CD4-positive, alpha-beta memory T cell (primary cell): ENCODE results near the gene FLT3LG. TPM values are rescaled to one million over a fixed set of nuclear protein-coding genes. Genes with fewer than 3 reads are reported as not detected.

ENCODE experiments used
- CTCF ChIA-PET: fragments of 350-600 bp; sonication (Branson Sonifier 250); formaldehyde crosslinking; loops from one replicate; lab custom pipeline; 2021; ENCODE audit warnings: inconsistent platforms; ENCODE audit not compliant: partially characterized antibody; lab: Charles Lee
- POLR2A ChIA-PET: fragments of 350-600 bp; sonication (Branson Sonifier 250); formaldehyde crosslinking; loops from one replicate; lab custom pipeline; 2021; ENCODE audit not compliant: partially characterized antibody; lab: Charles Lee
- DNase-seq, 5 donors: peaks; one replicate each; pipeline versions ENCODE4 v3.0.0 to v3.0.0-alpha.2; 2020 to 2022; ENCODE audit warnings: mixed read lengths in 1 of 5
- H3K27ac ChIP-seq: one replicate; pipeline ENCODE4 v1.7.0; 2013; ENCODE audit warnings: low read depth, low read length
- H3K27me3 ChIP-seq: 2 replicates; pipeline ENCODE4 v1.7.0; 2013; ENCODE audit warnings: mild to moderate bottlenecking, low read length, moderate library complexity; ENCODE audit not compliant: insufficient read depth
- H3K36me3 ChIP-seq: 2 replicates; pipeline ENCODE4 v1.7.0; 2013; ENCODE audit warnings: mild to moderate bottlenecking, low read length, moderate library complexity; ENCODE audit not compliant: insufficient read depth
- H3K4me1 ChIP-seq: 2 replicates; pipeline ENCODE4 v1.7.0; 2013; ENCODE audit warnings: mild to moderate bottlenecking, low read length, moderate library complexity; ENCODE audit not compliant: insufficient read depth
- H3K4me3 ChIP-seq, 2 donors: one replicate each; pipeline ENCODE4 v1.7.0; 2013; ENCODE audit warnings: low read length in 2 of 2, mild to moderate bottlenecking in 1 of 2
- H3K9me3 ChIP-seq, 2 donors: one replicate each; pipeline ENCODE4 v1.7.0; 2013; ENCODE audit warnings: low read length in 2 of 2, control low read depth in 1 of 2; ENCODE audit not compliant: control insufficient read depth in 1 of 2
- H3K27ac Mint-ChIP-seq, 7 donors: one replicate each; pipeline ENCODE4 v1.8.0; 2020 to 2021; ENCODE audit warnings: mixed read lengths in 7 of 7, mild to moderate bottlenecking in 6 of 7, inconsistent platforms in 3 of 7, moderate library complexity in 3 of 7
- H3K27me3 Mint-ChIP-seq, 2 donors: one replicate each; pipeline ENCODE4 v1.8.0; 2020 to 2021; ENCODE audit warnings: mixed read lengths in 2 of 2
- H3K36me3 Mint-ChIP-seq, 2 donors: one replicate each; pipeline ENCODE4 v1.8.0; 2020 to 2021; ENCODE audit warnings: mixed read lengths in 2 of 2, inconsistent platforms in 1 of 2, mild to moderate bottlenecking in 1 of 2
- H3K4me1 Mint-ChIP-seq, 4 donors: one replicate each; pipeline ENCODE4 v1.8.0; 2020 to 2021; ENCODE audit warnings: mixed read lengths in 4 of 4, mild to moderate bottlenecking in 1 of 4
- H3K4me3 Mint-ChIP-seq, 8 donors: one replicate each; pipeline ENCODE4 v1.8.0; 2020 to 2021; ENCODE audit warnings: mixed read lengths in 8 of 8, mild to moderate bottlenecking in 7 of 8, moderate library complexity in 6 of 8, inconsistent platforms in 3 of 8
- H3K9me3 Mint-ChIP-seq, 8 donors: one replicate each; pipeline ENCODE4 v1.8.0; 2020 to 2021; ENCODE audit warnings: mixed read lengths in 8 of 8, mild to moderate bottlenecking in 5 of 8, inconsistent platforms in 3 of 8, moderate library complexity in 1 of 8
- intact Hi-C: fragments of 100-400 bp; cut with micrococcal nuclease; formaldehyde crosslinking; loops from one replicate; pipeline ENCODE4 v1.15.1; 2023
- polyA plus RNA-seq, 2 donors: library from polyadenylated mRNA; unstranded; fragments of 300-500 nt; fragmentation: Illumina TruSeq; gene quantifications; one replicate each; pipeline ENCODE4 v1.2.3, GENCODE V29; 2021
- total RNA-seq, 2 experiments: library from RNA; stranded (reverse); gene quantifications; one replicate each; pipeline ENCODE4 v1.2.3, GENCODE V29; 2021

The FLT3LG gene
- total and polyA plus RNA-seq, 4 experiments from 2014 or later: 114 to 252 (median 130) TPM

GRCh38 chr19:49448432-49448786 is 25.6 kb upstream of the FLT3LG start:
- peaks cover 23 to 61% (median 41%) of the 10 kb centered on the region in 4 donors for H3K4me1 Mint-ChIP-seq
- peaks cover 0 to 5% of the 10 kb centered on the region in 2 donors for H3K27me3 Mint-ChIP-seq
- peak overlapping the region in 4 of 7 donors; percentile 42 to 81 (median 68) for H3K27ac Mint-ChIP-seq

GRCh38 chr19:49450405-49450804 is 23.6 kb upstream of the FLT3LG start:
- Mint-ChIP-seq H3K4me3 (peak overlapping the region; percentile 91 to 100 (median 99)), H3K9me3 (peaks cover 0 to 2% (median 0%) of the 10 kb centered on the region in 8 donors), H3K36me3 (peaks cover 25 to 48% of the 10 kb centered on the region in 2 donors), H3K27me3 (no peaks in the 10 kb centered on the region), H3K4me1 (peaks cover 25 to 63% (median 37%) of the 10 kb centered on the region in 4 donors), H3K27ac (peak overlapping the region; percentile 66 to 100 (median 86))
- ChIA-PET CTCF (interaction anchor here (3.9 to 15.5 kb wide), 2 partner anchors 21 to 59 kb away, joined by 19 to 227 read pairs; partner anchors contain the start of gene FLT3LG), POLR2A (interaction anchor here (1.7 to 5.7 kb wide), 4 partner anchors 21 to 63 kb away, joined by 6 to 222 read pairs (median 20); partner anchors contain the start of genes FLT3LG and KASH5)
- peaks cover 37% of the 10 kb centered on the region for H3K4me1 ChIP-seq
- no peak for DNase-seq
- peaks cover 27% of the 10 kb centered on the region for H3K36me3 ChIP-seq
- intact Hi-C loops: loop anchor here (5.0 kb wide), 1 partner anchor 333 kb away; the partner anchor contains the start of genes C19orf73 and PPFIA3
- peak overlapping the region; percentile 14 to 90 for H3K4me3 ChIP-seq
- H3K9me3 ChIP-seq: no peaks in the 10 kb centered on the region
- H3K27me3 ChIP-seq: no peaks in the 10 kb centered on the region
- H3K27ac ChIP-seq: peak overlapping the region; percentile 91

More at GRCh38 chr19:49448432-49448786, 25.6 kb upstream of the FLT3LG start:
- Histone ChIP-seq H3K36me3 (peaks cover 27% of the 10 kb centered on the region), H3K27me3 (no peaks in the 10 kb centered on the region), H3K27ac (no peak overlapping the region), H3K4me1 (peaks cover 33% of the 10 kb centered on the region), H3K4me3 (no peak overlapping the region), H3K9me3 (no peaks in the 10 kb centered on the region)
- intact Hi-C loops: no loop called here
- no peak for DNase-seq
- CTCF ChIA-PET: interaction anchor here (3.9 to 15.5 kb wide), 2 partner anchors 23 to 57 kb away, joined by 19 to 227 read pairs; partner anchors contain the start of gene FLT3LG
- peaks cover 25 to 50% of the 10 kb centered on the region in 2 donors for H3K36me3 Mint-ChIP-seq
- POLR2A ChIA-PET: interaction anchor here (0.9 to 4.8 kb wide), 6 partner anchors 9 to 121 kb away, joined by 3 to 26 read pairs (median 8); partner anchors contain the start of genes FLT3LG and RPL13A
- H3K9me3 Mint-ChIP-seq: peaks cover 0 to 7% (median 0%) of the 10 kb centered on the region in 8 donors
- H3K4me3 Mint-ChIP-seq: peak overlapping the region in 3 of 8 donors; percentile 32 to 48 (median 35)

DNA sequence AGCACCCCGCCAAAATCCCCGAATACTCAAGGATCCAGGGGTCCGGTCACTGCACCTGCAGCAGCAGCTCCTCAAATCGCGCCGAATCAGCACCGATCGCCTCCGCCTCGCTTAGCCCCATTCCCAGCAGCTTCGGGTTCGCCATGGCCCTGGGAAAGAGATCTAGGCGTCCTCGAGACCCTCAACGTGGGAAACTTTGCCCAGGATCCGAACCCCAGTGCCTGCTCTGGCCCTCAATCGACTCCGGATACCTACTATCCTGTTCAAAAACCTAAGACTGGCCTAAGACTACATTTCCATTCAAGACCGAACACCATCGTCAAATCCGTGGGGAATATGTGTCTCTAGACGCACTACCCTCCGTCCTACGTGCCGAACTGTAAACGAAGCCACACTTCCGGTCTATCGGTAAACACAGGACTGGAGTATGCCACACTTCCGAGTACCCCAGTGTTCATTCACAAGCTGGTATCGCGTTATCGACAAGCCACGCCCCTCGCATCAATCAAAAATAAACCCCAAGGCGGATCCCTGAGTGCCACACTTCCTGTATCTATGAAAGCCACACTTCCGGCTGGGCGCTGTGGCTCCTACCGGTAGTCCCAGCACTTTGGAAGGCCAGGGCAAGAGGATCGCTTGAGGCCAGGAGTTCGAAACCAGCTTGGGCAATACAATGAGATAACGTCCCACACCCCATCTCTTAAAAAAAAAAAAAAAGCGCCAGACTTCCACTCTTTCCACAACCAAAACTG is 22.4 kb upstream of the FLT3LG start, which contains the start of gene PIH1D1:
PIH1D1 (minus strand) TSS at position 385 of the 752 bp plus-strand sequence; CDS start at position 145, 240 bp downstream.
- CTCF ChIA-PET: interaction anchor here (0.5 to 15.5 kb wide), 7 partner anchors 11 to 282 kb away, joined by 3 to 227 read pairs (median 4); partner anchors contain the start of gene FLT3LG
- Mint-ChIP-seq H3K4me1 (peaks cover 25 to 70% (median 41%) of the 10 kb centered on the region in 4 donors), H3K4me3 (peak within 1 kb of the TSS; percentile 91 to 100 (median 99)), H3K27ac (peak within 1 kb of the TSS; percentile 96 to 100 (median 100)), H3K36me3 (peaks cover 30 to 42% of the 10 kb centered on the region in 2 donors), H3K27me3 (no peaks in the 10 kb centered on the region), H3K9me3 (peaks cover 0 to 2% (median 0%) of the 10 kb centered on the region in 8 donors)
- POLR2A ChIA-PET: interaction anchor here (0.6 to 5.7 kb wide), 25 partner anchors 9 to 426 kb away, joined by 3 to 222 read pairs (median 6); partner anchors contain the start of genes BCL2L12, CD37, FLT3LG and IRF3
- H3K27me3 ChIP-seq: no peaks in the 10 kb centered on the region
- H3K9me3 ChIP-seq: no peaks in the 10 kb centered on the region
- DNase-seq: peak; percentile 91 to 98 (median 95)
- peak within 1 kb of the TSS; percentile 66 to 90 for H3K4me3 ChIP-seq
- intact Hi-C loops: loop anchor here (1.0 to 5.0 kb wide), 3 partner anchors 8 to 334 kb away; partner anchors contain the start of genes C19orf73, PPFIA3 and RRAS
- peaks cover 37% of the 10 kb centered on the region for H3K4me1 ChIP-seq
- H3K27ac ChIP-seq: peak within 1 kb of the TSS; percentile 91
- H3K36me3 ChIP-seq: peaks cover 25% of the 10 kb centered on the region

DNA sequence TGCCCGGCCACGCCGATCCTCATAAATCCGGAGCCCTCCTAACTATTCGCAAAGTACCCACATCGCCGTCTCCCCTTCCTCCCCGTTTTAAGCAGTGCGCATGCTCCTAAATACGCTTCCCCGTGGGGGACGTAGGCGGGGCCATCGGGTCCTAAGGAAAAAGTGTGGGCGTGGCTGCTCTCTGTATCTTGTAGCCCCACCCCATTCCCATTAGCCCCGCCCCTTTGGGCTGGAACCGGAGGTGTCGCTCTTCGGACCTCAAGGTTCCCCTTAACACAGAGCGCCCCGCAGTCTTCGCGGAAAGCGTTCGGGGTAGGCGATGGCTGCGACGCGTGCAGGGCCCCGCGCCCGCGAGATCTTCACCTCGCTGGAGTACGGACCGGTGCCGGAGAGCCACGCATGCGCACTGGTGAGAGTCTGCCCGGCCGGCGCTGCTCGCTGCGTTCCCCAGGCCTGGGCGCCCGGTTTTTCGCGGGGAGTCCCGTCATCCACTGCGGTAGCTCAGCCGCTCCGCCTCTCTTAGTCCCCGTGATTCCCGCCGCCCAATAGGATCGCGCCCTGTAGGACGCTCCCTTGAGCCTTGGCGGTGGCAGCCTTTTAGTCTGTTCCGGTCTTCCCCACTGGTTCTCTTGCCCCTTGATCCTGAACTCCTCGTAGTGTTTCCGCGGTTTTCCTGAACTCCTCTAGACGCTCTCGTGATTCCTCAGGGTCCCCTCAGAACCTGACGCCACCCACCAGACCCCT is 20.8 kb upstream of the FLT3LG start, which contains the start of gene ALDH16A1:
ALDH16A1 (plus strand) TSS at position 213 of the 744 bp plus-strand sequence; CDS start at position 320, 107 bp downstream.
- ChIA-PET POLR2A (interaction anchor here (0.9 to 5.7 kb wide), 17 partner anchors 9 to 360 kb away, joined by 3 to 222 read pairs (median 6); partner anchors contain the start of genes FLT3LG, FUZ, NOSIP and PRMT1), CTCF (interaction anchor here (0.7 to 15.5 kb wide), 7 partner anchors 8 to 223 kb away, joined by 3 to 227 read pairs (median 5); partner anchors contain the start of gene FLT3LG)
- H3K4me3 Mint-ChIP-seq: peak within 1 kb of the TSS; percentile 95 to 100 (median 99)
- no peaks in the 10 kb centered on the region for H3K27me3 Mint-ChIP-seq
- peak within 1 kb of the TSS; percentile 90 to 96 for H3K4me3 ChIP-seq
- H3K9me3 Mint-ChIP-seq: peaks cover 0 to 2% (median 0%) of the 10 kb centered on the region in 8 donors
- intact Hi-C loops: loop anchor here (1.0 to 5.0 kb wide), 6 partner anchors 16 to 336 kb away; partner anchors contain the start of genes C19orf73, FLT3LG, PPFIA3 and RPL13A
- H3K9me3 ChIP-seq: no peaks in the 10 kb centered on the region
- peak within 1 kb of the TSS; percentile 91 for H3K27ac ChIP-seq
- peak; percentile 97 to 99 (median 98) for DNase-seq
- H3K36me3 Mint-ChIP-seq: peaks cover 30 to 34% of the 10 kb centered on the region in 2 donors
- H3K36me3 ChIP-seq: peaks cover 12% of the 10 kb centered on the region
- H3K4me1 ChIP-seq: peaks cover 44% of the 10 kb centered on the region
- peak within 1 kb of the TSS; percentile 96 to 100 (median 100) for H3K27ac Mint-ChIP-seq
- H3K27me3 ChIP-seq: no peaks in the 10 kb centered on the region
- peaks cover 29 to 80% (median 47%) of the 10 kb centered on the region in 4 donors for H3K4me1 Mint-ChIP-seq

- peaks cover 7% of the 10 kb centered on the region for H3K36me3 ChIP-seq
- intact Hi-C loops: loop anchor here (1.0 to 5.0 kb wide), 6 partner anchors 16 to 336 kb away; partner anchors contain the start of genes C19orf73, FLT3LG, PPFIA3 and RPL13A
- H3K9me3 ChIP-seq: no peaks in the 10 kb centered on the region
- no peaks in the 10 kb centered on the region for H3K27me3 ChIP-seq
- peak overlapping the region; percentile 91 for H3K27ac ChIP-seq
- H3K4me3 Mint-ChIP-seq: peak overlapping the region; percentile 93 to 100 (median 98)
- peaks cover 50% of the 10 kb centered on the region for H3K4me1 ChIP-seq
- CTCF ChIA-PET: interaction anchor here (0.7 to 15.5 kb wide), 7 partner anchors 9 to 222 kb away, joined by 3 to 227 read pairs (median 5); partner anchors contain the start of gene FLT3LG
- peak overlapping the region; percentile 96 to 100 (median 100) for H3K27ac Mint-ChIP-seq
- POLR2A ChIA-PET: interaction anchor here (0.9 to 5.7 kb wide), 16 partner anchors 9 to 360 kb away, joined by 3 to 222 read pairs (median 5); partner anchors contain the start of genes FLT3LG, FUZ, NOSIP and PRMT1
- no peak for DNase-seq
- peaks cover 24 to 28% of the 10 kb centered on the region in 2 donors for H3K36me3 Mint-ChIP-seq
- peaks cover 26 to 75% (median 44%) of the 10 kb centered on the region in 4 donors for H3K4me1 Mint-ChIP-seq
- peak overlapping the region; percentile 73 to 96 for H3K4me3 ChIP-seq
- peaks cover 0 to 2% (median 0%) of the 10 kb centered on the region in 8 donors for H3K9me3 Mint-ChIP-seq
- no peaks in the 10 kb centered on the region for H3K27me3 Mint-ChIP-seq
These were observed 20.2 kb upstream of the FLT3LG start for GRCh38 chr19:49453757-49454240.
